Epidermal melanocyte (primary cell): Measurements from ENCODE around the gene NCKAP1.
"Not testable (repeated sequence)": the region's sequence is repeated elsewhere in the genome, so short reads cannot be mapped to it uniquely, and the experiment has no call there.

Experiments
- DNase-seq: peaks from one replicate; pipeline ENCODE4 v3.0.0; 2011; ENCODE audit warnings: low spot score; ENCODE audit not compliant: insufficient read length

NCKAP1 gene

DNA sequence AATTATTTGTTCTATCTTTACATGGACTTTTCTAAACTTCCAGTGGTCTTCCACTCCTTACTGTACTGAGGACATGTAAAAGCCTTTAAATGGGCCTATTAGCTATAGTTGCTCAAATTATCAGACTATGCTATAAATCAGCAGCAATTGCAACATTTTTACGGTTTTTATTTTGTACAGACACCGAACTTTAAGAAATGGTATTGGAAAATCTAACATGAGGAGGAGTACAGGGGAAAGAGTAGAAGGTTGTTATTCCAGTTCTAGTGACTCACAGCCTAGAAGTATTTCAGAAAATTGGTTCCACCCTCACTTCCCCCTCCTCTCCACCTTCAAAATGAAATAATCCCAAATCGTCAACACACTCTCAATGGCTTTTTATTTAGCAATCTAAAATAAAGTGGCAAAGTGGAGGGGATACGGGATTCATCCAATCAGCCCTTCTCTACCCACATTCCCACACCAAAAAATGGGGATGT is 1.1 kb downstream of the NCKAP1 start:
- no peak for DNase-seq

DNA sequence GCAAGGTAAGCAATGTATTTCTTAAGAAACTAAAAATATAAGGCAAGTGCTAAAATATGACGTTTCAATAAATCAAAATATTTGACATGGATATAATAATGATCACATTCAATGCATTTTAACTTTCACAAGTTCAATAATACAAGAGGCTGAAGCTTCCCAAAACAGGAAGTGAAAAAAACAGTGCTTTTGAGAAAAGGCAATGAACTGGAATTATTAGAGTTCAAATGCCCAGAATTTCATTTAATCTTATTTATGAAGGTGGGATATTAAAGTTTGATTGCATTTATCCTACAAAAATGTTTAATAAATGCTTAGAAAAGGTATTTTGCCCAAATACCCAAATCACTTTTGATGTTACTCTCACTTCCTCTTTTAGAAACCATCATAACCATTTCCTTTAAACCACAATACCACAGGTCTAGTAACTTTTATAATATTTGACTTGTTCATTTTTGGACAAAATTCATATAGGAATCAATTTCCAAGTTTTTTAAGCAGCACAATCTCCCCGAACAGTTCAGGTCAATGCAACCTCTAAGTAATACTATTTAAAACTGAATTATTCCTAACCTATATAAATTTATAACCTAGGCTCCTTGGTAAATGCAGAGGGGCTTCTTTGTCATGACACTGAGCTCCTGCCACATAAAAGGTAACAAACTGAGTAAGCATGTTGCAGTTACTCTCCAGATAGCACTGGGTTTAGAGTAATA is 2.1 kb downstream of the NCKAP1 start:
- no peak for DNase-seq

DNA sequence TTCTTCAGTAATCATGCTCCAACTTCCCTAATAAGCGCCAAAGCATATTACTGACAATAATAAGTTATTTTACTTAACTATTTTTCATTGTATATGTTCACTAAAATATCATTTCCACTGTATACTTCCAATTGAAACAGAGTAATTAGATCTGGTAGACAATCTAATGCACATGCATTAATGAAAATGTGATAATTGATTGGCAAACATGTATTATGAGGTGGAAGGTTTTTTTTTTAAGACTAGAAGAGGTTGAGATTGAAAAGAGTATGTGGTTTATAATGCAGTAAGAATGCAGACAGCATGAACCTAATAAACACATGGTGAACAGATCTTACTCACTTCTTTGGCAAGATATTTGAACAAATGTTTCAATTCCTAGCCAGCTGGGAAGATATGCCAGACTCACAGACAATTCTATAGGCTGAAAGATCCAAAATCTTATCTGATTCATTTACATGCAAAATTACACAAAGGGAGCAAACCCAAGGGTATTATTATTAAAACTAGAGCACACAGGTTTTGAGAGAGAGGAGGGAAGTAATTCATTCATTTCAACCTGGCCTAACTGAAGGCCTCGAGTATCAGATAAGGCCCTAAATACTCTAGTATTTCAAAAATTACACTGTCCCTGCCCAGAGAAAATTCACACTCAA is 2.8 kb downstream of the NCKAP1 start:
- DNase-seq, result peak; percentile 33

DNA sequence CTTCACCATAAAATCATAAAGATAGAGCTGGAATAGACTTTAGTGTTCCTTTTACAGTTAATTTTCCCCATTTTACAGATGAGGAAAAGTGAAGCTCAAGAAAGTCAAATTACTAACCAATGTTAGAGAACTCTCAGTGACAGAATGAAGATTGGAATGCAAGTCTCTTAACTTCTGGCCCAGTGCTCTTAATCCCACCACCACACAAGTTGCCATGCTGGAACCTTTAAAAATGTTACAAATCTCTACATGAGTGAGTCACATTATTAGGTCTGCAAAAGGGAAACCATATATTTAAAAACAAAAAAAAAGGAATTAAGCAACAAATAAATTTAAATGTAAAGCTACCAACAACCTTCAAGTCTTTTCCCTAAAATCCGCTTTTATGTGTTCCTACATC is 3.5 kb downstream of the NCKAP1 start:
- DNase-seq, result no peak

DNA sequence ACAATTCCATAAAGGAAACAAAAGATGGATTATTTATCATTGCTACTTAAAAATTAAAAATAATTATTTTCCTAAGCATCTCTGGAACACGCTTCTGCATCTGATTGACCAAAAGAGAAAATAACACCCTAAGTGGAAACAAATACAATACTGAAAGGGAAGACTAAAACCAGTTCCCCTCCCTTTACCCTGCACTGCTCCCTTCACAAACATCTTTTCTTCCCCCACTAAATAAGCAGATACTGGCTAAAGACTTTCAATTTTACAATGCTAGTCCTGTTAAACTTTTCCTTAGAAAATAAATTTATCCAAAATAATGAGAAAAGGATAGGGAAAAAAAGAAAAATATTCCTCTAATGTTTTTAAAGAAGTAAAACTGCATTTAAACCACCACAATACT is 4.3 kb downstream of the NCKAP1 start:
- no peak for DNase-seq

DNA sequence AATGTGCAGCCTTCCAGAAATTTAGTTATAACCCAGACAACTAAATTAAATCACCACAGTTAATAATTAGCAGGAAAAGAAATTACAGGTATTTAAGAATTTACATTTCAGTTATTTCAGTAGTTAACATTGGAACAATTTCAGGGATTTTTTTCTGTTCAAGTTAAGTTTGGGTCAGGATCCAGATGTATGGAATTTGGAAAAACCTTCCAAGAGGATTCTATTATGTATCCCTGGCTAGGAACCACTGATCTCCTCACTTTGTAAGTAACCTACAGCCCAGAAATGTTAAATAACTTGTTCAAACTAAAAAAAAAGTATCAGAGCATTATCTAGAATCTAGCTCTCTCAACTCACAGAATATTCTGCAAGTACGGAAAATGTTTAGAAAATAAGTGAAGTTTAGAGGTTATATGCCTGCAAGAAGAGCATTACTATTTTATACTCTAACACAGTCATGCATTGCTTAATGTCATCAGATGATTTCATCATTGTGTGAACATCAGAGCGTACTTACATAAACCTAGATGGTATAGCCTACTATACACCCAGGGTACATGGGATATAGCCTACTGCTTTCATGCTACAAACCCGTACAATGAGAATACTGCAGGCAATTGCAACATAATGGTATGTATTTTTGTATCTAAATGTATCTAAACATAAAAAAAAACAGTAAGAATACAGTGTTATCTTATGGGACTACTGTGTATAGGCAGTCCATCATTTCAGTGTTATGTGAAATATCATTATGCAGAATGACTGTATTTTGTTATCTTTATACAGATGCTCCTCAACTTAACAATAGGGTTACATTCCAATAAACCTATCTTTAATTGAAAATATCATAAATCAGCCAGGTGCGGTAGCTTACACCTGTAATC is 6.1 kb downstream of the NCKAP1 start:
- no peak for DNase-seq

DNA sequence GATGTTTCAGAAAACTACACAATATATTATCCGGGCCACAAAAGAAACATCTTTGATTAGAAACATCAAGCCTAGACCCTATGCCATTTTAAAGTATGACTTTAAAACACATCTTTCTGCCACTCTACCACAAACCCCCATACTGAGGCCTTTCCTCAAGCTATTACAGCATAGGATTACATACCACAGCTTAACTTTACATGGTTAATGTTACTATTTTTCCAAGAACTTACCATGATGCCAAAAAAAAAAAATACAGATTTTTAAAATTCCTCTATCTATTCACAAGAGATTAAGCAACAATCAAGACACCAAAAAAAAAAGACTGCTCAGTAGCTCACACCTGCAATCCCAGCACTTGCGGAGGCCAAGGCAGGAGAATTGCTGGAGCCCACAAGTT is 9.0 kb downstream of the NCKAP1 start:
- DNase-seq, result no peak

DNA sequence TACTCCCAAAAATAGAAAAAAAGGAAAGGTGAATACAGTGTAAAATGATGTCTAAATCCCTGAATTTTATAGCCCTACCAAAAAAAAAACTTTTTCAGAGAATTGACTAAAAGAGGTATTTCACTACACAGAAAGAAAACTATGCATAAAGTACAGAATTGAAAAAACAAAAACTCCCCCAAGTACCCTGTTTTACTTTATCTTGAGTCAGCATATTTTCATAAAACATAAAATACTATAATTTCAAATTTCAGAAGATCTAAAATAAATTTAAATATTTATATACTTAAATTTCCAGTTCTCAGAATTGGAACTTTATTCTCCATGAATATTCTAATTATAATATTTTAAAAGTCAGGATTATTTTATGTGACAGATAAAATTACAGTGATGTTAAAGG is 10.1 kb downstream of the NCKAP1 start:
- DNase-seq, result no peak

DNA sequence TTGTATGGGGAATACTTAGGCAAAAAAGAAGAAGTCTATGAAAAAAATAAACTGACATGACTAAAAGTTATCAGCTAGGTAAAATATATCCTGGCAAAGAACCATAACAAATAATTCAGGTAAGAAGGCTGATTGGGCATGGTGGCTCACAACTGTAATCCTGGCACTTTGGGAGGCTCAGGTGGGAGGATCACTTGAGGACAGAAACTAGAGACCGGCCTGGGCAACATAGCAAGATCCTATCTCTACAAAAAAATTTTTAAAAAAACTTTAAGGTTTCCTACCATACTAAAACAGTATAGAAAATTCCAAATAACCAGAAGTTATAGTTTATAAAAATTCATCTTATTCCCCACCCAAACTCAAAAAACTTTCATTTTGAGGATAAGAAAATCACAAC is 10.8 kb downstream of the NCKAP1 start:
- no peak for DNase-seq

DNA sequence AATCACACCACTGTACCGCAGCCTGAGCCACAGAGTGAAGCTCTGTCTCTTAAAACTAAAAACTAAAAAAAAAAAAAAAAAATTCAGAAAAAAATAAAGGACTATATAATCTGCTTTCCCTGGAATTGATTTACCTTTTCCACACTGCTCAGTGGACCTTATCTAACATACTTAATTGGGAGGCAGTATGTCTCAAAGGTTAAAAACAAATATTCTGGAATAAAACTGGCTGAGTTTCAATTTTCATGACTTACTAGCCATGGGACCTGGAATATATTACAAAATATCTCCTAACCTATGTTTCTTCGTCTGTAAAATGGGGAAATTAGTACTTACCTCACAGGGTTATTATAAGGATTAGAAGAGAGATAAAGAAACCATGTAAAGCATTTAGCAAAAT is 11.8 kb downstream of the NCKAP1 start:
- no peak for DNase-seq

DNA sequence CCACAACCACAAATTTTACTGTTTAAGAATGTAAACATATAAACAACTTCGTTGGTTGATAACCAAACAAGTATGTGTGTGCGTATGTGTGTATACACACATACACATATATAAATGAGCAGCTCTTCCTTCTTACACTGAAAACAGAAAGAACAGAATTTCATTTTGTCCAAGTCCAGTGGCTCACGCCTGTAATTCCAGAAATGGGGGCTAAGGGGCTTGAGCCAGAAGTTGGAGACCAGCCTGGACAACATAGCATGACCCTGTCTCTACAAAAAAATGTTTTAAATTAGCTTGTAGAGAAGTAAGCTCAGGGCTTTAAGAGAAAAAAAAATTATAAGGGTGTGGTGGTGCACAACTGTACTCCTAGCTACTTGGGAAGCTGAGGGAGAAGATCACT is 12.3 kb downstream of the NCKAP1 start:
- no peak for DNase-seq

DNA sequence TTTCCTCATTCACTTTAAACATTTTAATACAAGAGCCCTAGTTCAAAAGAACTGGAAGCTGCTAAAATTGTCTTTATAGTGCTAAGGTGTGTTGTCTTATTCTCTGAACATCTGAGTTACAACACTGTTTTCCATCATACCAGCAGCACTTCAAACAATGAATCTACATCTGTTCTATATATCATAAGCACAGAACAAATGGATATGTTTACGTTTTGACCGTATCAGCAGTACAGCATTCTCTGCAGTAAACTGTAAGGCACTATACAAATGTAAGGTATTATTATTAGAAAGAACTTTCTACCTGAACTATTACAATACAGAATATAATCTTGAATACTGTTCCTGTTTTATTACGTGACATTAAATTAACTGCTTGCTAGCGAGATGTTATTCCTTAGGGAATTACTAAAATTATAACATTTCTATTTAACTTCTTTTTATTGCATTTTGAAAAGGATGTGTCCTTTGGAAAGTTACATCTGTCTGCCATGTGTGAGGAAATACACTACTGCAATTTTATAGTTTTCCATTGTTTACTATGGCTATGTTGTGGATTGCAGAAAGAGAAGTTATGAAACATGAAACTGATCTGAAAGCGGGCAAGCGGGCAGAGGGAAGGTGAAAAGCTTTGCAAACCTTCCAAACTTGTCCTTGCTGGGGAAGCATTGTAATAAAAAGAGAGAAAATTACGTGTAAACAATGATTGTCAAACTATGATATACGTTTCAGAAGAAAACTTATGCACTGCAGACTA is 13.7 kb downstream of the NCKAP1 start:
- DNase-seq, result no peak

DNA sequence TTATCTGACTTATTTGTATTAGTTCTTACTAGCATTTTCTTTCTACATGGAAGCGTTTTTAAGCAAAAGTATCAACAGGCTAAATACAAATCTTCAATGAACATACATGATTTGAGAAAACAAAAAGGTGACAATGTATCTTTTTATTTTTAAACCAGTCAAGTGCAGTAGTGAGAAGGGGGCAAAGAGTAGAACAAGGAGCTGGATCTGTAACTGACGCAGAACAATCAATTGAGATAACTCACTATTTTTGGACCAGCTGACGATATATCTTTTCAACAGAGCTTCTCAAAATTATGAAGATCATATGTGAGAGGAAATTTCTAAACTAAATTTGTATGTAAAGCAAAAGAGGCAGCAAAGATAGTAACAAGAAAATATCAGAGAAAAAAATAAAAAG is 15.5 kb downstream of the NCKAP1 start:
- no peak for DNase-seq

DNA sequence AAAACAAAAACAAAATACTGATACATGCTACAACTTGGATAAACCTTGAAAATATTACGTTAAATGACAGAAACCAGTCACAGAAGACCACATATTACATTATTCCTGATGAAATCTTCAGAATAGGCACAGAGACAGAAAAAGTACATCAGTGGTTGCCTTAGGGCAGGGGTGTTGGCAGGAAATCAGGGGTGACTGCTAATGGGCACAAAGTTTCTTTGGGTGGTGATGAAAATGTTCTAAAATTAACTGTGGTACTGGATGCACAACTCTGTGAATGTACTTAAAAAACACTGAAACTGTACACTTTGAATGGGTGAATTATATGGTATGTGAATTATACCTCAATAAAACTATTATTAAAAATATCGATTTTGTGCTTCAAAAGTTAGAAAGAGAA is 16.6 kb downstream of the NCKAP1 start:
- DNase-seq, result no peak

DNA sequence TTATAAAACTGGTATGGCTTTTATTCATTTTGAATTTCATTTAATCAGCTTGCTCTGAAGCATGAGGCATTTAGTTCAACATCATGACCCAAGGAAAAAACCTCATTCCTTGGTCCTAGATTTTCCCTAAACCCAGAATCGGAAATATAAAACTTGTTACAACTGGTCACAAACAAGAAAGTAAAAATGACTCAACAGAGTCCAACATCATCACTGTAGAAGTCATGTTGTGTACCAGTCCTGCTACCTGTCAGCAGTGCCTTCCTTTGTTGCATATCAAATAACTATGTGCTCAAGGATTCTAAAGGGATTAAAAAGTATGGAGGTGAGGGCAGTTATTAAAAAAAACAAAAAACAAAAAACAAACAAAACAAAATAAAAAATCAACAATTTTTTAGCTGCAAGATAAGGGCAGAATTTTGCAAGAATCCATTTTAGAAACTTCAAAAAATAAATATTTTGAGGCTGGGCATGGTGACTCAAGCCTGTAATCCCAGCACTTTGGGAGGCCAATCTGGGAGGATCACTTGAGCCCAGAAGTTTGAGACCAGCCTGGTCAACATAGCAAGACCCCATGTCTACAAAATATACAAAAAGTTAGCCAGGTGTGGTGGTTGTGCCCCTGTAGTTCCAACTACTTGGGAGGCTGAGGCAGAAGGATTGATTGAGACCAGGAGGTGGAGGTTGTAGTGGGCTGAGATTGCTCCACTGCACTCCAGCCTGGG is 18.4 kb downstream of the NCKAP1 start:
- DNase-seq, result no peak

DNA sequence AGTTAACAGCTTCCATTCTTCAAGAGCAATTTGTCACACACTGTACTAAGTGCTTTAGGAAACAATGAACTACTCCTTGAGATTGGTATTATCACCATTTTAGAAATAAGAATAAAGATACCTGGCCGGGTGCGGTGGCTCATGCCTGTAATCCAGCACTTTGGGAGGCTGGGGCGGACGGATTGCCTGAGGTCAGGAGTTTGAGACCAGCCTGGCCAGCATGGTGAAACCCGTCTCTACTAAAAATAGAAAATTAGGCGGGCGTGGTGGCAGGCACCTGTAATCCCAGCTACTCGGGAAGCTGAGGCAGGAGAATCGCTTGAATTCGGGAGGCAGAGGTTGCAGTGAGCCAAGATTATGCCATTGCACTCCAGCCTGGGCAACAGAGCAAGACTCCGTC is 20.4 kb downstream of the NCKAP1 start:
- DNase-seq, result not testable (repeated sequence)

DNA sequence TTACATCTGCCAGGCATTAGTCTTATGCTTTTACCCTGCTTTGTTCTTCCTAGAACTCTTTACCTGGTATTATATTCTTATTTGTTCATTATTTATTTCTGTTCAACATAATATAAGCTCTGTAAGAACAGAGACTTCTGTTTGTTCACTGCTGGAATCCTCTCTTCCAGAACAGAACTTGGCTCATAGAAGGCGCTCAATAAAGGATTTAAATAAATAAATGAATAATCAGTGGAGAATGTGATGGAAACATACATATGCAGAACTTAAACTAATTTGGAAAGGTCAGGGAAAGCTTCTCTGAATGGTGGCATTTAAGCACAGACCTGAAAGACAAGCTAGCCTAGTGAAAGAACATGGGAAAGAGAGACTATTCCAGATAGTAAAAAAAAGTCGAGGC is 24.3 kb downstream of the NCKAP1 start:
- no peak for DNase-seq

DNA sequence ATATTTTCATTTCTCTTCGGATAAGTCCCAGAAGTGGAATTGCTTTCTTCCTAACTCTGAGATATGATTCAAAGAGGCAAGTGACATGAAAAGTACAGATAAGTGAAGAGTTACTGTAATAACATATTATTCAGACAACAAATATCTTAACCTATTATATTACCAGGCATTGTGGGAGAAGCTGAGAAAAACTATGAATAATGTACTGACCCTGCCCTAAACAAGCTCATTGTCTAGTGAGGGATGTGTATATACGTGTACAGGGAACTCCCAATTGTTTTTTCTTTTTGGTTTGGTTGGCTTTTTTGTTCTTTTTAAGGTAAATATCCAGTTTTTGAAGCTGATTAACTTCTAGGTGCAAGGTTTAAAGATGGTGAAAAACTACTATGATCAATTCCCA is 26.5 kb downstream of the NCKAP1 start:
- no peak for DNase-seq

DNA sequence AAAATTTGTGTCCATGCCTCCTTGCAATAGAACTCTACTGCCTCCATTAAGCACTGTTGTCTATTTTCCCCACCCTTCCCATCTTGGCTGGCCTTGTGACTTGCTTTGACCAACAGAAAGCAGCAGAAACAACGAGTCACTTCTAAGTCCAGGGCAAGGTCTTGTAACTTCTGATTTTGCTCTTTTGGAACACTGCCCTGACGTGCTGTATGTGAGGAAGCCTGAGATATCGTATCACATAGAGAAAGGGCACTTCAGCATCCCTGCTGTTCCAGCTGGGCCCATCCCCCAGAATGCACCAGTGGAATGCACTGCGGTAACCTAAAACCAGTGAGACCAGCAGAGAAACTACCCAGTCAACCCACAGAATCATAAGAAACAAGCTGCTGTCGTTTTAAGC is 28.1 kb downstream of the NCKAP1 start:
- no peak for DNase-seq

DNA sequence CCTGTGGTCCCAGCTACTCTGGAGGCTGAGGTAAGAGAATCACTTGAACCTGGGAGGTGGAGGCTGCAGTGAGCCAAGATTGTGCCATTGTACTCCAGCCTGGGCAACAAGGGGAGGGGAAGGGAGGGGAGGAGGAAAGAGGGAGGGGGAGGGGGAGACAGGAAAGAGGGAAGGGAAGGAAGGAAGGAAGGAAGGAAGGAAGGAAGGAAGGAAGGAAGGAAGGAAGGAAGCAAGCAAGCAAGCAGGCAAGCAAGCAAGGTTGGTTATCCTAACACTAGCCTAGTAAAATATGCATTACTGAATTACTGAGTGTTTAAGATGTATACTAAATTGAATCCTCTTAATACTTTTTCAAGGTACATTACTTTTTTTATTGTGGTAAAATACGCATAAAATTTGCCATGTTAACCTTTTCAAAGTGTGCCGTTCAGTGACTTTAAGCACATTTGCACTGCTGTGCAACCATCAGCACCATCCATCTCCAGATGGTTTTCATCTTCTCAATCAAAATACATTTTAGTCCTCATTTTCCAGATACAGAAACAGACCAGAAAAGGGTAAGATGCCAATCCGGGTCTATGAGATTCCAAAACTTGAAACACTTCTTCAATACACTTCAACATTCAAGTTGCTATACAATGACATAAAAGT is 28.9 kb downstream of the NCKAP1 start:
- no peak for DNase-seq
